Adrenal gland (tissue), 5 donors: ENCODE measurements around the gene FPR2.

Experiments
- CTCF ChIP-seq, 6 experiments: fragments of 450-650 bp in 4 of 6; fragments of 200-600 bp in 2 of 6; sonication (generic) in 1 of 6; IDR thresholded peaks; 1 replicate in 5 of 6; 2 replicates in 1 of 6; pipeline versions ENCODE4 v1.5.1 to v1.8.0; 2016 to 2021; ENCODE audit warnings: antibody characterized with exemption in 6 of 6, mild to moderate bottlenecking in 2 of 6, moderate library complexity in 1 of 6
- POLR2A ChIP-seq, 2 donors: fragments of 450-650 bp; IDR thresholded peaks; one replicate each; pipeline ENCODE4 v1.6.1; 2017; ENCODE audit warnings: antibody characterized with exemption in 2 of 2, mild to moderate bottlenecking in 2 of 2, moderate library complexity in 1 of 2
- donor health status: DM: no; HTN: no; CAD: no.

GRCh38 chr19:51786646-51787494 is 25.9 kb downstream of the FPR2 start:
- no peak for TF ChIP-seq CTCF (IDR thresholded peaks at IDR 0.05)
- TF ChIP-seq POLR2A (IDR thresholded peaks at IDR 0.05): no peak
